ENCODE measurements around the gene GNG2.
A peak's percentile ranks its signal among the peaks of the same experiment; 100 is the strongest.
"Not testable (repeated sequence)": the region's sequence is repeated elsewhere in the genome, so short reads cannot be mapped to it uniquely, and the experiment has no call there.

Gene GNG2

DNA sequence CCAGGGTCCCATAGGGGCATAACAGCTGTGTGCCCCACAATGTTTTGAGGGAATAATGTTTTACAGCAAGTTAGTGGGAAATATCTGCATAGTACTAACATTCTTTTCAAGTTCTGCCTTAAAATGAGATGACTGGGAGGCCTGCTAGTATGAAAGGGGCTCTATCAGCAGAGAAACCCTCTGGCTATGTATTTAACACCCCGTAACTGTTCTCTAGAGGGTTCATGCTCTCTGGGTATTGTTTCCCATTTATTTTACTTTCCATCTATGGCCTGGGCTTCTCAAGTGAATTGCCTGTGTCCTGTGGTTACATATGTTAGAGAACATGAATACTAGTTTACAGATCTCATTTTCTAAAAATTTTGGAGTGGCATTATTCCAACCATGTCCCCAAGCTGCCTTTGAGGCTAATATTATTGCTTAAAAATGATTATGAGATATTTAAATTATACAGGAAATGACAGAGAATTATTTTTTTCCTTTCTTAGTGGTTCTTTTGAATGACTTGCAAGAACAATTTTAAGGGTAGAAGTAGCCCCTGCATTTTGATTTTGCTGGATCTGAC lies 37.5 kb downstream of the GNG2 start:
- no peaks in the 10 kb centered on the region for H3K4me1 ChIP-seq (ENCODE audit: insufficient read depth, low read length)
- H3K27ac ChIP-seq (ENCODE audit: low read depth, low read length): no peak overlapping the region
- H3K4me3 ChIP-seq (ENCODE audit: low read depth in 1 of 2, low read length in 2 of 2): no peak overlapping the region
- H3K9ac ChIP-seq (ENCODE audit: low read length): no peak overlapping the region
- H3K9me3 ChIP-seq (ENCODE audit: low read length): no peaks in the 10 kb centered on the region
- H3K27me3 ChIP-seq (ENCODE audit: control insufficient read depth in 1 of 2, insufficient read depth in 2 of 2, low read length in 2 of 2): no peaks in the 10 kb centered on the region
- no peaks in the 10 kb centered on the region for H3K36me3 ChIP-seq (ENCODE audit: insufficient read depth, low read length)

DNA sequence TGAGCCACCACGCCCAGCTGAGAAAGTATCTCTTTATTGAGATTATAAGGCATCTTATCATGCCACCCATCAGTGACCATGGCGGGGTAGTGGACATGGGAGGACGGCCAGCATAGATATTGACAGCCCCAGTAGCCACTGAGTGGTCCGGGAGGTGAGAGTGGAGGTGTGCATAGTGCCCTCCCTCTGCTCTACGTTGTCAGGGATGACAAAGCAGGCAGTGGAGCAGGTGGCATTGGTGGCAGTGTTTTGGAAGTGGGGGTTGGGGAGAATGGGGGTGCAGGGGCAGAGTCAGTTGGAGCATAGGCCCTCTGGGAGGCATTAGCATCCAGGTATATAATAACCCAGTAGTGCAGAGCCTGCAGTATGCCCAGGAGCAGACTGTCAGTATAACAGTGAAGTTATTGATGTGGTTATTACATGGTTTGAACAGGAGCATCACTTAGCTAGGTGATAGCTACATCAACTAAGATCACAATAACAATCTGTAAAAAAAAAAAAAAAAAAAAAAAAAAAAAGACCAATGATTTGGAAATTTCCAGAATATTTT lies 41.1 kb downstream of the GNG2 start:
- Histone ChIP-seq H3K4me3 (ENCODE audit: low read depth in 1 of 2, low read length in 2 of 2) (no peak overlapping the region), H3K36me3 (ENCODE audit: insufficient read depth, low read length) (no peaks in the 10 kb centered on the region), H3K27me3 (ENCODE audit: control insufficient read depth in 1 of 2, insufficient read depth in 2 of 2, low read length in 2 of 2) (no peaks in the 10 kb centered on the region), H3K9me3 (ENCODE audit: low read length) (no peaks in the 10 kb centered on the region), H3K9ac (ENCODE audit: low read length) (no peak overlapping the region), H3K4me1 (ENCODE audit: insufficient read depth, low read length) (no peaks in the 10 kb centered on the region), H3K27ac (ENCODE audit: low read depth, low read length) (no peak overlapping the region)

DNA sequence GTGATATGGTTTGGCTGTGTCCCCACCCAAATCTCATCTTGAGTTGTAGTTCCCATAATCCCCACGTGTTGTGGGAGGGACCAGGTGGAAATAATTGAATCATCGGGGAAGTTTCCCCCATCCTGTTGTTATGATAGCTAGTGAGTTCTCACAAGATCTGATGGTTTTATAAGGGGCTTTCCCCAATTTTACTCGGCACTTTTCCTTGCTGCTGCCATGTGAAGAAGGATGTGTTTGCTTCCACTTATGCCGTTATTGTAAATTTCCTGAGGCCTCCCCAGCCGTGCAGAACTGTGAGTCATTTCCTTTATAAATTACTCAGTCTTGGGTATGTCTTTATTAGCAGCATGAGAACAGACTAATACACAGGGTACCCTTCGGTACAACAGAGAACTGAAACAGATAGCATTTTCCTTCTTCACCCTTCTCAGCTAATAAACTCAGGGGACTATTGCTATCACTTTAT lies 45.3 kb downstream of the GNG2 start:
- peak overlapping the region; percentile 4 for H3K27ac ChIP-seq (ENCODE audit: low read depth, low read length)
- H3K4me3 ChIP-seq (ENCODE audit: low read depth in 1 of 2, low read length in 2 of 2); H3K4me1 ChIP-seq (ENCODE audit: insufficient read depth, low read length); H3K27me3 ChIP-seq (ENCODE audit: control insufficient read depth in 1 of 2, insufficient read depth in 2 of 2, low read length in 2 of 2); H3K9me3 ChIP-seq (ENCODE audit: low read length); H3K36me3 ChIP-seq (ENCODE audit: insufficient read depth, low read length); H3K9ac ChIP-seq (ENCODE audit: low read length): not testable (repeated sequence)

GRCh38 chr14:51908086-51908485 lies 47.7 kb downstream of the GNG2 start:
- H3K27me3 ChIP-seq (ENCODE audit: control insufficient read depth in 1 of 2, insufficient read depth in 2 of 2, low read length in 2 of 2): no peaks in the 10 kb centered on the region
- no peaks in the 10 kb centered on the region for H3K9me3 ChIP-seq (ENCODE audit: low read length)
- no peaks in the 10 kb centered on the region for H3K36me3 ChIP-seq (ENCODE audit: insufficient read depth, low read length)
- no peak overlapping the region for H3K27ac ChIP-seq (ENCODE audit: low read depth, low read length)
- no peaks in the 10 kb centered on the region for H3K4me1 ChIP-seq (ENCODE audit: insufficient read depth, low read length)
- H3K4me3 ChIP-seq (ENCODE audit: low read depth in 1 of 2, low read length in 2 of 2): no peak overlapping the region
- H3K9ac ChIP-seq (ENCODE audit: low read length): no peak overlapping the region

- Histone ChIP-seq H3K9me3 (ENCODE audit: low read length) (no peaks in the 10 kb centered on the region), H3K4me3 (ENCODE audit: low read depth in 1 of 2, low read length in 2 of 2) (no peak overlapping the region), H3K27me3 (ENCODE audit: control insufficient read depth in 1 of 2, insufficient read depth in 2 of 2, low read length in 2 of 2) (no peaks in the 10 kb centered on the region), H3K9ac (ENCODE audit: low read length) (no peak overlapping the region), H3K36me3 (ENCODE audit: insufficient read depth, low read length) (no peaks in the 10 kb centered on the region), H3K4me1 (ENCODE audit: insufficient read depth, low read length) (no peaks in the 10 kb centered on the region), H3K27ac (ENCODE audit: low read depth, low read length) (no peak overlapping the region)
These were observed 51.8 kb downstream of the GNG2 start for GRCh38 chr14:51912112-51912786.

DNA sequence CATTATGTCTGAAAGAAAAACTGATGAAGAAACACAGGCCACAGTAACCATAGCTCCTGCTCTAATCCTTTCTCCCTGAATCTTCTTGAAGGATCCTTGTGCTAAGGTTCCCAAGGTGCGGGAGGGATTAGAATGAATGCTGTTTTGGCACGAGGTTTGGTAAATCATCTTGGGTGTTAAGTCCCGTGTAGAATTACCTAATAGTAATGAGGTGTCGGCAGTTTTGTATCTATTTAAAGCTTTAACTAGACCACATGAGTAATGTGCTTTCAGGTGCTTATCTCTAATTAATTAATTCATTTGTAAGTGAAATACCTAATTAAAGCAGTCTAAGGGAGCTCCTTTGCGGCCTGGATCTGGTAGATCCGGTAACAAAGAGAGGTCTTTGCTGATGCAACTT lies 53.9 kb downstream of the GNG2 start:
- Histone ChIP-seq H3K27me3 (ENCODE audit: control insufficient read depth in 1 of 2, insufficient read depth in 2 of 2, low read length in 2 of 2) (no peaks in the 10 kb centered on the region), H3K36me3 (ENCODE audit: insufficient read depth, low read length) (no peaks in the 10 kb centered on the region), H3K27ac (ENCODE audit: low read depth, low read length) (no peak overlapping the region), H3K9ac (ENCODE audit: low read length) (no peak overlapping the region), H3K4me1 (ENCODE audit: insufficient read depth, low read length) (no peaks in the 10 kb centered on the region), H3K9me3 (ENCODE audit: low read length) (no peaks in the 10 kb centered on the region), H3K4me3 (ENCODE audit: low read depth in 1 of 2, low read length in 2 of 2) (no peak overlapping the region)

- Histone ChIP-seq H3K4me1 (ENCODE audit: insufficient read depth, low read length) (peaks cover 2% of the 10 kb centered on the region), H3K9ac (ENCODE audit: low read length) (no peak overlapping the region), H3K27me3 (ENCODE audit: control insufficient read depth in 1 of 2, insufficient read depth in 2 of 2, low read length in 2 of 2) (no peaks in the 10 kb centered on the region), H3K4me3 (ENCODE audit: low read depth in 1 of 2, low read length in 2 of 2) (no peak overlapping the region), H3K9me3 (ENCODE audit: low read length) (no peaks in the 10 kb centered on the region), H3K36me3 (ENCODE audit: insufficient read depth, low read length) (no peaks in the 10 kb centered on the region), H3K27ac (ENCODE audit: low read depth, low read length) (no peak overlapping the region)
These were observed 56.8 kb downstream of the GNG2 start for GRCh38 chr14:51917193-51917592.

GRCh38 chr14:51921026-51921425 lies 60.6 kb downstream of the GNG2 start:
- Histone ChIP-seq H3K4me1 (ENCODE audit: insufficient read depth, low read length) (peaks cover 6% of the 10 kb centered on the region), H3K27me3 (ENCODE audit: control insufficient read depth in 1 of 2, insufficient read depth in 2 of 2, low read length in 2 of 2) (no peaks in the 10 kb centered on the region), H3K4me3 (ENCODE audit: low read depth in 1 of 2, low read length in 2 of 2) (no peak overlapping the region), H3K36me3 (ENCODE audit: insufficient read depth, low read length) (no peaks in the 10 kb centered on the region), H3K27ac (ENCODE audit: low read depth, low read length) (no peak overlapping the region), H3K9me3 (ENCODE audit: low read length) (no peaks in the 10 kb centered on the region), H3K9ac (ENCODE audit: low read length) (no peak overlapping the region)

DNA sequence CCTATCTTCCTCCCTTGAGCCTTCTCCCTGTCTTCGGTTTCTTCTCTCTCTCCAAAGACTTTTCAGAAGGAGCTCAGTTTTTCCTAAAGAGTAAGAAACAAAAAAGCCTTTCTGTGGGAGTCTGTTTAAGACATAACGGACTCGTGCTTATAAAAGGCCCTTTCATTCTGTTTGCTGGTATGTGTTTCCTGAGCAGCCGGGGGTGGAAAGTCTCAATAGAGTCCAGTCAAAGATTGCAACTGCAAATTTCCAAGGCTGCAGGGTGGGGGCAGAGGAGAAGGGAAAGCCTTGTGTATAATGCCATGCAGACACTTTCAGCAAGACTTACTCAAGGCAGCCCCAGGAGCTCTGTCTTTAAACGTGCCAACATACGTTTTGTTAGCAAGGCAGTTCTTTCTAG lies 62.2 kb downstream of the GNG2 start:
- no peaks in the 10 kb centered on the region for H3K36me3 ChIP-seq (ENCODE audit: insufficient read depth, low read length)
- no peaks in the 10 kb centered on the region for H3K9me3 ChIP-seq (ENCODE audit: low read length)
- H3K4me1 ChIP-seq (ENCODE audit: insufficient read depth, low read length): peaks cover 6% of the 10 kb centered on the region
- H3K27ac ChIP-seq (ENCODE audit: low read depth, low read length): no peak overlapping the region
- no peak overlapping the region for H3K9ac ChIP-seq (ENCODE audit: low read length)
- H3K27me3 ChIP-seq (ENCODE audit: control insufficient read depth in 1 of 2, insufficient read depth in 2 of 2, low read length in 2 of 2): no peaks in the 10 kb centered on the region
- H3K4me3 ChIP-seq (ENCODE audit: low read depth in 1 of 2, low read length in 2 of 2): no peak overlapping the region

GRCh38 chr14:51924600-51924999 lies 64.2 kb downstream of the GNG2 start:
- no peak overlapping the region for H3K9ac ChIP-seq (ENCODE audit: low read length)
- H3K36me3 ChIP-seq (ENCODE audit: insufficient read depth, low read length): no peaks in the 10 kb centered on the region
- H3K27ac ChIP-seq (ENCODE audit: low read depth, low read length): no peak overlapping the region
- H3K27me3 ChIP-seq (ENCODE audit: control insufficient read depth in 1 of 2, insufficient read depth in 2 of 2, low read length in 2 of 2): no peaks in the 10 kb centered on the region
- peaks cover 9% of the 10 kb centered on the region for H3K4me1 ChIP-seq (ENCODE audit: insufficient read depth, low read length)
- H3K4me3 ChIP-seq (ENCODE audit: low read depth in 1 of 2, low read length in 2 of 2): no peak overlapping the region
- no peaks in the 10 kb centered on the region for H3K9me3 ChIP-seq (ENCODE audit: low read length)

GRCh38 chr14:51925980-51926379 lies 65.6 kb downstream of the GNG2 start:
- no peaks in the 10 kb centered on the region for H3K27me3 ChIP-seq (ENCODE audit: control insufficient read depth in 1 of 2, insufficient read depth in 2 of 2, low read length in 2 of 2)
- H3K36me3 ChIP-seq (ENCODE audit: insufficient read depth, low read length): no peaks in the 10 kb centered on the region
- H3K9ac ChIP-seq (ENCODE audit: low read length): no peak overlapping the region
- no peak overlapping the region for H3K27ac ChIP-seq (ENCODE audit: low read depth, low read length)
- no peak overlapping the region for H3K4me3 ChIP-seq (ENCODE audit: low read depth in 1 of 2, low read length in 2 of 2)
- no peaks in the 10 kb centered on the region for H3K9me3 ChIP-seq (ENCODE audit: low read length)
- H3K4me1 ChIP-seq (ENCODE audit: insufficient read depth, low read length): peaks cover 13% of the 10 kb centered on the region

DNA sequence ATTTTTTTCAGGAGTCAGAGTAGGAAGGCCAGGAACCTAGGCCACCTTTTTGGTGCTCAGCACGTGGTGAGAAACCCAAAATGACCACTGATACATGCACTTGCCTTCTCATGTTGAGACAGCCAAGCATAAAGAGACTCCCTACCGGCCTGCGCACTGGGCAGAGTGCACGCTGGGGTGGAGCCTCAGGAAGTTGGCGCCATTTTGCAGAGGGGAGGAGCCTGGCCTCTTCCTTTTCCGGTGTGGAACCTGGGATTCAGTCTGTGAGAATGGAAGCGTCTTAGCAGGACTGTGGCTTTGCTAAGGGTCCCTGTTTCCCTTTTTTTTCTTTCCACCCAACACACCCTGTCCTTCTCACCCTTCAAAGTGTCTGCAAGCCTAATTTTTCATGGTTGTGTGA lies 66.0 kb downstream of the GNG2 start:
- H3K4me1 ChIP-seq (ENCODE audit: insufficient read depth, low read length): peaks cover 13% of the 10 kb centered on the region
- H3K36me3 ChIP-seq (ENCODE audit: insufficient read depth, low read length): no peaks in the 10 kb centered on the region
- H3K9ac ChIP-seq (ENCODE audit: low read length): no peak overlapping the region
- no peaks in the 10 kb centered on the region for H3K27me3 ChIP-seq (ENCODE audit: control insufficient read depth in 1 of 2, insufficient read depth in 2 of 2, low read length in 2 of 2)
- no peaks in the 10 kb centered on the region for H3K9me3 ChIP-seq (ENCODE audit: low read length)
- H3K27ac ChIP-seq (ENCODE audit: low read depth, low read length): no peak overlapping the region
- no peak overlapping the region for H3K4me3 ChIP-seq (ENCODE audit: low read depth in 1 of 2, low read length in 2 of 2)
